ENCODE measurements around the gene LFNG. TPM values are rescaled to one million over a fixed set of nuclear protein-coding genes. Genes with fewer than 3 reads are reported as not detected.
A peak's percentile ranks its signal among the peaks of the same experiment; 100 is the strongest.

LFNG gene
- total RNA-seq, 2 donors from 2014 or later = 16.0 to 47.2 TPM

DNA sequence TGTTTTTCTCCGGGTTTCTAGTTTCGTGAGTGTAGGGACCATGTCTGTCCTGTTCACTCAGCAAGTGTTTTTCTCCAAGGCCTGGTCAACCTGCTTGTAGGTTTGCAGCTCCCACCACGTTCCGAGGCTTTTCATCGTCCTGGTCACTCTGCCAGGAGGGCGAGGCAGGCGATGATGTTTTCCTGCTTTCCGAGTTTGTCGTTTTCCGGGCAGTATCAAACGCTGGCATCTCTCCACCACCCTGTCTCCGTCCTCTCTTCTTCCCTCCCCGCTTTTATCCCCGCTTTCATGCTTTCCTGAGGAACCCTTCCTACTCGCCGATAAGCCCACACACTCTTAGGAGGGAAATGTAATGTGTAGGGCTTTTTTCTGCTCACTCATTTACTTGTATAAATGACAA lies 50.4 kb downstream of the LFNG start:
- no peaks in the 10 kb centered on the region for H3K9me3 ChIP-seq (ENCODE audit: control insufficient read depth, low read length)
- Mint-ChIP-seq H3K27me3 (ENCODE audit: insufficient read depth) (no peaks in the 10 kb centered on the region), H3K27ac (no peak overlapping the region), H3K9me3 (no peaks in the 10 kb centered on the region), H3K4me3 (no peak overlapping the region), H3K4me1 (peaks cover 25% of the 10 kb centered on the region), H3K36me3 (ENCODE audit: low read depth) (peaks cover 15% of the 10 kb centered on the region)
- peaks cover 12% of the 10 kb centered on the region for H3K36me3 ChIP-seq (ENCODE audit: control insufficient read depth, insufficient read depth, low read length)
- TF ChIP-seq, protein P1, sequence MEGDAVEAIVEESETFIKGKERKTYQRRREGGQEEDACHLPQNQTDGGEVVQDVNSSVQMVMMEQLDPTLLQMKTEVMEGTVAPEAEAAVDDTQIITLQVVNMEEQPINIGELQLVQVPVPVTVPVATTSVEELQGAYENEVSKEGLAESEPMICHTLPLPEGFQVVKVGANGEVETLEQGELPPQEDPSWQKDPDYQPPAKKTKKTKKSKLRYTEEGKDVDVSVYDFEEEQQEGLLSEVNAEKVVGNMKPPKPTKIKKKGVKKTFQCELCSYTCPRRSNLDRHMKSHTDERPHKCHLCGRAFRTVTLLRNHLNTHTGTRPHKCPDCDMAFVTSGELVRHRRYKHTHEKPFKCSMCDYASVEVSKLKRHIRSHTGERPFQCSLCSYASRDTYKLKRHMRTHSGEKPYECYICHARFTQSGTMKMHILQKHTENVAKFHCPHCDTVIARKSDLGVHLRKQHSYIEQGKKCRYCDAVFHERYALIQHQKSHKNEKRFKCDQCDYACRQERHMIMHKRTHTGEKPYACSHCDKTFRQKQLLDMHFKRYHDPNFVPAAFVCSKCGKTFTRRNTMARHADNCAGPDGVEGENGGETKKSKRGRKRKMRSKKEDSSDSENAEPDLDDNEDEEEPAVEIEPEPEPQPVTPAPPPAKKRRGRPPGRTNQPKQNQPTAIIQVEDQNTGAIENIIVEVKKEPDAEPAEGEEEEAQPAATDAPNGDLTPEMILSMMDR (conservative IDR thresholded peaks at IDR 0.05) = no peak
- H3K4me1 ChIP-seq (ENCODE audit: control insufficient read depth, insufficient read depth, low read length) = peaks cover 26% of the 10 kb centered on the region
- H3K27ac ChIP-seq (ENCODE audit: low read depth, low read length) = no peak overlapping the region
- no peak for DNase-seq
- no peak overlapping the region for H3K9ac ChIP-seq (ENCODE audit: extremely low read depth, low read length, poor library complexity, severe bottlenecking)
- H3K27me3 ChIP-seq (ENCODE audit: control insufficient read depth, insufficient read depth, low read length, poor library complexity, severe bottlenecking) = no peaks in the 10 kb centered on the region
- WGBS, 2 experiments (ENCODE audit: insufficient coverage in 1 of 2, insufficient read length in 1 of 2) = 95 to 98% methylated on average over 12 to 14 of the region's 16 CpGs
- no peak overlapping the region for H3K4me3 ChIP-seq (ENCODE audit: low read length)

DNA sequence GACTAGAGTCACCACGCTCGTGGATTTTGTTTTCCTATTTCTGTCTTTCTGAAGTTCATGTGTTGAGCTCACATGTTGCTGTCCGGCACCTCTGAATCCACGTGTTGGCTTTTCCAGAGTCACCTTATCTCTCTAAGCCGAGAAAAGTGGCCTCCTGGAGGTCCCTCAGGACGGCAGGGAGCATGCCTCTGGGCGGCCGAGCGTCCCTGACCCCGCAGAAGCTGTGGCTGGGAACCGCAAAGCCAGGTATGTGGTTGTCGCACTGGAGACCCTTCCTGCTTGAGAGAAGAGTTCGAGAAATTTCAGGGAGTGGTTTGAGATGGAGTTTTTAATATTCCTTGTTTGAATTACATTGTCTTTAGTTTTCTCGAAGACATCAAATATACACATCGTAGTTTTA lies 51.8 kb downstream of the LFNG start:
- Mint-ChIP-seq H3K9me3 (no peaks in the 10 kb centered on the region), H3K27ac (peak overlapping the region; percentile 58), H3K27me3 (ENCODE audit: insufficient read depth) (no peaks in the 10 kb centered on the region), H3K4me3 (no peak overlapping the region), H3K4me1 (peaks cover 25% of the 10 kb centered on the region), H3K36me3 (ENCODE audit: low read depth) (peaks cover 20% of the 10 kb centered on the region)
- no peaks in the 10 kb centered on the region for H3K27me3 ChIP-seq (ENCODE audit: control insufficient read depth, insufficient read depth, low read length, poor library complexity, severe bottlenecking)
- peaks cover 26% of the 10 kb centered on the region for H3K4me1 ChIP-seq (ENCODE audit: control insufficient read depth, insufficient read depth, low read length)
- no peak overlapping the region for H3K9ac ChIP-seq (ENCODE audit: extremely low read depth, low read length, poor library complexity, severe bottlenecking)
- WGBS, 2 experiments (ENCODE audit: insufficient coverage in 1 of 2, insufficient read length in 1 of 2) = 90 to 92% methylated on average over 14 to 15 of the region's 15 CpGs
- no peak overlapping the region for H3K4me3 ChIP-seq (ENCODE audit: low read length)
- no peak overlapping the region for H3K27ac ChIP-seq (ENCODE audit: low read depth, low read length)
- TF ChIP-seq, protein P1 (conservative IDR thresholded peaks at IDR 0.05) = no peak
- H3K9me3 ChIP-seq (ENCODE audit: control insufficient read depth, low read length) = no peaks in the 10 kb centered on the region
- no peak for DNase-seq
- peaks cover 17% of the 10 kb centered on the region for H3K36me3 ChIP-seq (ENCODE audit: control insufficient read depth, insufficient read depth, low read length)

DNA sequence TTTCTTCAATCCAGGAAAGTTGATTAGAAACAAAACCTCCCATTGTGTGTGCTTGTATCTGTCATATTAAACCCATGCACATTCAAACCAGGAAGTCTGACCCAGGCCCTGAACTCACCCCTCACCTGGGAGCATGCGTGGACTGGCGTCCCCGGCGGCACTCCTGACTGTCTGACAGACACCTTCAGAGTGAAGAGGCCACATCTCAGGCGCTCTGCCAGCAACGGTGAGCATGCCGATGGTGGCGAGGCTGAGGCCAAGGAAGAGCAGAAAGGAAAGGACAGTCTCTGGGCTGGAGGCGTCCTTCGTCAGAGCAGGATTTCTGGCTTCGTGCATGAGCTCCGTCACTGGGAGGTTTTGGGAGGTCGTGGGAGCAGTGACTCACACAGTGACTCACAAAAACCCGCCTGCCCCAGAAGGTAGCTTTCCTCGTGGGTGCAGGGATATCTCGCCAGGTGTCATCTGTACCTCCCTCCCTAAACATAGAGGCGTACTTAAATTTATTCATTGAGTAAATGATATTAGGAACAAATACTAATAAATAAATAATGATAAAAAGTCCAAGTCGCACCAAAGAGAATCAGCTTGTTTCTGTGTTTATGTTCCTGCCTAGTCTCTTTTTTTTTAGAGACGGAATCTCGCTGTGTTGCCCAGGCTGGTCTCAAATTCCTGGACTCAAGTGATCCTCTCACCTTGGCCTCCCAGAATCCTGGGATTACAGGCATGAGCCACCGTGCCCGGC lies 52.7 kb downstream of the LFNG start:
- Mint-ChIP-seq H3K27ac (peak overlapping the region; percentile 69), H3K4me1 (peaks cover 25% of the 10 kb centered on the region), H3K9me3 (no peaks in the 10 kb centered on the region), H3K27me3 (ENCODE audit: insufficient read depth) (no peaks in the 10 kb centered on the region), H3K36me3 (ENCODE audit: low read depth) (peaks cover 27% of the 10 kb centered on the region), H3K4me3 (no peak overlapping the region)
- no peak overlapping the region for H3K27ac ChIP-seq (ENCODE audit: low read depth, low read length)
- DNase-seq = no peak
- H3K4me3 ChIP-seq (ENCODE audit: low read length) = no peak overlapping the region
- no peaks in the 10 kb centered on the region for H3K27me3 ChIP-seq (ENCODE audit: control insufficient read depth, insufficient read depth, low read length, poor library complexity, severe bottlenecking)
- H3K36me3 ChIP-seq (ENCODE audit: control insufficient read depth, insufficient read depth, low read length) = peaks cover 17% of the 10 kb centered on the region
- H3K9ac ChIP-seq (ENCODE audit: extremely low read depth, low read length, poor library complexity, severe bottlenecking) = peak overlapping the region; percentile 25
- WGBS, 2 experiments (ENCODE audit: insufficient coverage in 1 of 2, insufficient read length in 1 of 2) = 91 to 97% methylated on average over 18 to 21 of the region's 22 CpGs
- no peaks in the 10 kb centered on the region for H3K9me3 ChIP-seq (ENCODE audit: control insufficient read depth, low read length)
- H3K4me1 ChIP-seq (ENCODE audit: control insufficient read depth, insufficient read depth, low read length) = peaks cover 21% of the 10 kb centered on the region
- TF ChIP-seq, protein P1 (conservative IDR thresholded peaks at IDR 0.05) = no peak

Measured in endodermal cell (in vitro differentiated cells).